HG03060 (cell line): ENCODE measurements around the gene INPPL1.

Experiments used
- ATAC-seq: cut with Tn5 transposase; IDR thresholded peaks from one replicate; pipeline ENCODE4 v1.9.1; 2021; ENCODE audit warnings: low read depth, moderate number of reproducible peaks; ENCODE audit not compliant: unreplicated experiment

INPPL1 gene

GRCh38 chr11:72271980-72272379, 47.4 kb downstream of the INPPL1 start:
- ATAC-seq = no peak

GRCh38 chr11:72274435-72274834, 49.9 kb downstream of the INPPL1 start:
- no peak for ATAC-seq

DNA sequence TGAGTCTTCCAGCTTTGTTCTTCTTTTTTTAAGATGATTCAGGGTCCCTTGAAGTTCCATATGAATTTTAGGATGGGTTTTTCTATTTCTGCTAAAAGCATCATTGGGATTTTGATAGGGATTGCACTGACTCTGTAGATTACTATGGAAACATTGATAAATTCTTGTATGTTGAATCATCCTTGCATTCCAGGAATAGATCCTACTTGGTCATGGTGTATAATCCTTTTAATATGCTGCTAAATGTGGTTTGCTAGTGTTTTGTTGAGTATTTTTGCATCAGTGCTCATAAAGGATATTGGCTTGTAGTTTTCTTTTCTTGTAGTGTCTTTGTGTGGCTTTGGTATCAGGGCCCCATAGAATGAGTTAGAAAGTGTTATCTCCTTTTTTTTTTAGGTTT, 54.3 kb downstream of the INPPL1 start:
- no peak for ATAC-seq

GRCh38 chr11:72280037-72280436, 55.5 kb downstream of the INPPL1 start:
- ATAC-seq = no peak

DNA sequence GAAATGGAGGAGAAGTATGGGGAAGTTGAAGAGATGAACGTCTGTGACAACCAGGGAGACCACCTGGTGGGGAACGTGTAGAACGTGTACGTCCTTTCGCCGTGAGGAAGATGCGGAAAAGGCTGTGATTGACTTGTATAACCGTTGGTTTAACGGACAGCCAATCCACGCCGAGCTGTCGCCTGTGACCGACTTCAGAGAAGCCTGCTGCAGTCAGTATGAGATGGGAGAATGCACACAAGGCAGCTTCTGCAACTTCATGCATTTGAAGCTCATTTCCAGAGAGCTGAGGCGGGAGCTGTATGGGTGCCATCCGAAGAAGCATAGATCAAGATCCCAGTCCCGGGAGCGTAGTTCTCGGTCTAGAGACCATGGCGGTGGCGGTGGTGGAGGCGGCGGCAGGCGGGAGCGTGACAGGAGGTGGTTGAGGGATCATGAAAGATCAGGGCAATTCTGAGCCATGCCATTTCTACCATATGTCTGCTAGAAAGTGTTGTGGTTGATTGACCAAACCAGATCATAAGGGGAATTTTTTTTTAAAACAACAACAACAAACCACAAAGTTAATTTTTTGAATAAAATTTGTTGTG, 56.3 kb downstream of the INPPL1 start:
- no peak for ATAC-seq

DNA sequence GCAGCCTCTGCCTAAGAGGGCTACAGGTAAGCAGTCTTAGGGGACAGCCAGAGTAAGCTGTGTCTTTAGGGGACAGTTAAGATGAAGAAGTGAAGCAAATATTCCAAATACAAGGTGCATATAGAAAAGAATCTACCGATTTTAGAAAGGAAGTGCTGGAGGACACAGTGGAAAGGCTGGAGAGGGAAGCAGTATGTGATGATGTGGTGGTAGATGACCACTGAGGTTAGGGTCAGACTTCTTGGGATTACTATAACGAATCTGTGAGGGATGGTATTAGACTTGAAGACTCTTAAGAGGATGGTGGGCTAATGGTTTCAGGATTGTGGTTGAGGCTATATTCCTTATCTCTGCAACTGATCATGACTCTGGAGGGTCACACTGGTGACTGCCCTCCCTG, 59.4 kb downstream of the INPPL1 start:
- no peak for ATAC-seq

GRCh38 chr11:72287293-72287692, 62.7 kb downstream of the INPPL1 start:
- no peak for ATAC-seq
